ENCODE measurements around the gene GALE. TPM values are rescaled to one million over a fixed set of nuclear protein-coding genes. Genes with fewer than 3 reads are reported as not detected.

Gene GALE
- total and polyA plus RNA-seq, 2 of the 13 experiments (the other 11 are each of a cell fraction or from before 2014, with no cell fraction given): 85.2 to 88.4 TPM

- no peaks in the 10 kb centered on the region; a peak in 1 of 5 replicates for H3K27me3 ChIP-seq (ENCODE audit: control insufficient read depth in 1 of 2, insufficient read depth in 2 of 2, low read length in 2 of 2)
- no peak overlapping the region for H2AFZ ChIP-seq (ENCODE audit: low read length)
- H3K79me2 ChIP-seq (ENCODE audit: insufficient read depth, low read length): peaks cover 14% of the 10 kb centered on the region
- POLR2A ChIA-PET: interaction anchor here (0.7 to 5.2 kb wide), 22 partner anchors 10 to 480 kb away, joined by 3 to 71 read pairs (median 4); partner anchors contain the start of genes ELOA, GALE, HNRNPR and LYPLA2
- in situ Hi-C loops (cut with HindIII; ENCODE audit: extremely low pct_ligation_motif_present, low pct_unique_long_range_greater_than_20kb) (no loop called here), intact Hi-C loops (cut with micrococcal nuclease; ENCODE audit: unreplicated experiment) (no loop called here)
- DNase-seq (ENCODE audit: low spot score) (peak; percentile 60), FAIRE-seq (peak; percentile 56), ATAC-seq (peak; percentile 83)
- peak overlapping the region; percentile 90 to 100 (median 99) for H3K4me3 ChIP-seq (replicated peaks in 1 of 3; ENCODE audit: insufficient read depth in 1 of 3, low read depth in 2 of 3, low read length in 3 of 3)
- H3K36me3 ChIP-seq (replicated peaks in 1 of 2; ENCODE audit: control insufficient read depth in 1 of 2, insufficient read depth in 2 of 2, low read length in 2 of 2): no peaks in the 10 kb centered on the region
- H4K20me1 ChIP-seq (ENCODE audit: insufficient read depth, low read length): no peaks in the 10 kb centered on the region
- H3K9me3 ChIP-seq (ENCODE audit: low read length): no peaks in the 10 kb centered on the region
- peaks cover 22% of the 10 kb centered on the region for H3K4me1 ChIP-seq (ENCODE audit: insufficient read depth, low read length)
- CTCF ChIA-PET (ENCODE audit: low intra/inter-chr PET ratio, low total read pairs): interaction anchor here (0.8 kb wide), 1 partner anchor 43 kb away, joined by 3 read pairs; the partner anchor contains the start of gene FUCA1
- H3K4me2 ChIP-seq (ENCODE audit: low read depth, low read length): peak overlapping the region; percentile 89
- WGBS (ENCODE audit: low lambda C conversion rate): 2% methylated on average over 8 of the region's 8 CpGs
- H3K27ac ChIP-seq (ENCODE audit: extremely low read length, insufficient read depth, low read length): peak overlapping the region; percentile 99
- BruUV-seq (replicated peaks): TSS peak; percentile 86
- peak overlapping the region; percentile 100 for H3K9ac ChIP-seq (ENCODE audit: insufficient read depth, low read depth, low read length)
- 0 out of 2 replicates have a peak, but pooled peaks have one; percentile 20 for TF ChIP-seq ZNF713 (CRISPR knock-in tag; IDR thresholded peaks at IDR 0.05)
- TF ChIP-seq POLR2A (IDR thresholded peaks at IDR 0.05; ENCODE audit: insufficient read depth in 1 of 2, low read depth in 2 of 2, low read length in 2 of 2): 0 out of 4 replicates have a peak, but pooled peaks of 1 of the 2 experiments have one; percentile 52
- TF ChIP-seq, protein P1, sequence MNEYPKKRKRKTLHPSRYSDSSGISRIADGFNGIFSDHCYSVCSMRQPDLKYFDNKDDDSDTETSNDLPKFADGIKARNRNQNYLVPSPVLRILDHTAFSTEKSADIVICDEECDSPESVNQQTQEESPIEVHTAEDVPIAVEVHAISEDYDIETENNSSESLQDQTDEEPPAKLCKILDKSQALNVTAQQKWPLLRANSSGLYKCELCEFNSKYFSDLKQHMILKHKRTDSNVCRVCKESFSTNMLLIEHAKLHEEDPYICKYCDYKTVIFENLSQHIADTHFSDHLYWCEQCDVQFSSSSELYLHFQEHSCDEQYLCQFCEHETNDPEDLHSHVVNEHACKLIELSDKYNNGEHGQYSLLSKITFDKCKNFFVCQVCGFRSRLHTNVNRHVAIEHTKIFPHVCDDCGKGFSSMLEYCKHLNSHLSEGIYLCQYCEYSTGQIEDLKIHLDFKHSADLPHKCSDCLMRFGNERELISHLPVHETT (CRISPR knock-in tag; conservative IDR thresholded peaks at IDR 0.05): no peak
- 0 out of 2 replicates have a peak, but pooled peaks have one; percentile 3 for TF ChIP-seq ZBTB10 (CRISPR knock-in tag; IDR thresholded peaks at IDR 0.05; ENCODE audit: borderline replicate concordance)
- TF ChIP-seq DRAP1 (CRISPR knock-in tag; IDR thresholded peaks at IDR 0.05): peak; percentile 46
- 0 out of 2 replicates have a peak, but pooled peaks have one; percentile 22 for TF ChIP-seq RXRB (CRISPR knock-in tag; IDR thresholded peaks at IDR 0.05; ENCODE audit: borderline replicate concordance)
- TF ChIP-seq NFYB (CRISPR knock-in tag; IDR thresholded peaks at IDR 0.05): 0 out of 2 replicates have a peak, but pooled peaks have one; percentile 28
- no peak for TF ChIP-seq NFKBIZ (CRISPR knock-in tag; IDR thresholded peaks at IDR 0.05)
- TF ChIP-seq PHF21A (CRISPR knock-in tag; IDR thresholded peaks at IDR 0.05): peak; percentile 48; the same call in 1 of the 2 replicates
- TF ChIP-seq ONECUT2 (CRISPR knock-in tag; IDR thresholded peaks at IDR 0.05): peak; percentile 68; the same call in 1 of the 2 replicates
- no peak for TF ChIP-seq CHD2 (IDR thresholded peaks at IDR 0.05; ENCODE audit: low read depth, low read length)
- no peak for TF ChIP-seq DPF2 (CRISPR knock-in tag; IDR thresholded peaks at IDR 0.05; ENCODE audit: borderline replicate concordance, low read depth)
- 0 out of 2 replicates have a peak, but pooled peaks have one; percentile 10 for TF ChIP-seq ZNF879 (CRISPR knock-in tag; IDR thresholded peaks at IDR 0.05)
- 0 out of 2 replicates have a peak, but pooled peaks have one; percentile 0 for TF ChIP-seq ARID2 (CRISPR knock-in tag; IDR thresholded peaks at IDR 0.05; ENCODE audit: borderline replicate concordance)
- TF ChIP-seq ZMAT3 (CRISPR knock-in tag; conservative IDR thresholded peaks at IDR 0.05): no peak
- TF ChIP-seq ZNF792 (CRISPR knock-in tag; IDR thresholded peaks at IDR 0.05): no peak
- peak; percentile 32; the same call in 1 of the 2 replicates for TF ChIP-seq NCOR1 (IDR thresholded peaks at IDR 0.05; ENCODE audit: borderline replicate concordance, low read length)
- peak; percentile 33; the same call in 1 of the 2 replicates for TF ChIP-seq NFIC (IDR thresholded peaks at IDR 0.05; ENCODE audit: low read length)
- TF ChIP-seq HNF4A (CRISPR knock-in tag; IDR thresholded peaks at IDR 0.05): peak; percentile 84
Measured at GRCh38 chr1:23824711-23825075, 24.1 kb upstream of the GALE start.
